Measurements from ENCODE around the gene RGPD5. TPM values are rescaled to one million over a fixed set of nuclear protein-coding genes. Genes with fewer than 3 reads are reported as not detected.
"Not testable (repeated sequence)": the region's sequence is repeated elsewhere in the genome, so short reads cannot be mapped to it uniquely, and the experiment has no call there.

The RGPD5 gene
- total and polyA plus RNA-seq, 2 of the 8 experiments (the other 6 are each of a cell fraction or from before 2014, with no cell fraction given): 2.9 to 26.1 TPM

DNA sequence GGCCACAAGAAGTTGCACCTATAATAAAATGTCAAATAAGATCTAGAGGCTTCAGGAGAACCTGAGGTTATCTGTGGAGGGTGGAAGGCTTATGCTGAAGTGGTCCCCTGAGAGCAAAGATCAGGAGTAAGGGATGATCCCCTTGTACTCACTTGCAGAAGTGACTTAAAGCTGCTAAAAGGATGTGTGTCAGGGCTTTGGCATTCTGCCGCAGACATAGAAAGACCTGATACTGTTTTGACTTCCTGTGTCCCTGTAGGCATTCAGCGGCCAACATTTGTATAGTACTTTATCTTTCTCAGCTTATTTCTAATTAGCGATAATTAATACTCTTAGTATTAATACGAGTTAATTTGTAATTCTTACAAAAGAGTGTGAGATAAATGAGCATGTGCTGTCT lies 94.3 kb downstream of the RGPD5 start:
- H2BK12ac ChIP-seq (ENCODE audit: low read depth, low read length); H3K4me2 ChIP-seq (ENCODE audit: insufficient read depth in 1 of 2, low read depth in 2 of 2, low read length in 2 of 2); POLR2A ChIA-PET (ENCODE audit: partially characterized antibody); H2AFZ ChIP-seq (ENCODE audit: low read length); H3K56ac ChIP-seq (replicated peaks; ENCODE audit: insufficient read length, low read depth, low read length); H4K91ac ChIP-seq (replicated peaks; ENCODE audit: insufficient read length, low read length); CTCF ChIA-PET (ENCODE audit: partially characterized antibody); H3K27ac ChIP-seq (ENCODE audit: low read depth, low read length); H4K5ac ChIP-seq (ENCODE audit: insufficient read length, low read depth, low read length); H2BK15ac ChIP-seq (ENCODE audit: low read length); H3K79me1 ChIP-seq (ENCODE audit: low read depth, low read length); FAIRE-seq; H3K23me2 ChIP-seq (ENCODE audit: low read depth, low read length); DNase-seq (ENCODE audit: low read depth in 1 of 2, low spot score in 2 of 2); H3K23ac ChIP-seq (ENCODE audit: insufficient read length); H2BK120ac ChIP-seq (replicated peaks; ENCODE audit: low read depth, low read length); H3K36me3 ChIP-seq (ENCODE audit: control insufficient read depth in 2 of 4, insufficient read depth in 4 of 4, low read length in 3 of 4); H3K9ac ChIP-seq (replicated peaks in 1 of 4; ENCODE audit: extremely low read depth in 1 of 4, low read depth in 3 of 4, low read length in 3 of 4); H3K14ac ChIP-seq (ENCODE audit: insufficient read length); H3K27me3 ChIP-seq (replicated peaks in 1 of 4; ENCODE audit: control insufficient read depth in 3 of 4, extremely low read depth in 1 of 4, insufficient read depth in 3 of 4, low read length in 3 of 4); H3K79me2 ChIP-seq (ENCODE audit: control insufficient read depth in 1 of 2, insufficient read depth in 2 of 2, low read length in 2 of 2); H2AK5ac ChIP-seq (ENCODE audit: low read depth, low read length); H2BK5ac ChIP-seq (ENCODE audit: low read depth, low read length); H4K8ac ChIP-seq (ENCODE audit: extremely low read depth, insufficient read depth, low read length); H4K20me1 ChIP-seq (replicated peaks in 1 of 2; ENCODE audit: control insufficient read depth in 1 of 2, insufficient read depth in 2 of 2, low read length in 2 of 2); H3K4me3 ChIP-seq (ENCODE audit: extremely low read depth in 1 of 4, insufficient read depth in 2 of 4, low read depth in 3 of 4, low read length in 4 of 4); H3K4ac ChIP-seq (replicated peaks; ENCODE audit: insufficient read length, low read depth, low read length); H3K9me3 ChIP-seq (ENCODE audit: insufficient read depth in 2 of 2, low read depth in 1 of 2, low read length in 1 of 2); H3K18ac ChIP-seq (ENCODE audit: extremely low read depth, low read length); H2BK20ac ChIP-seq (ENCODE audit: low read length); H3K4me1 ChIP-seq (replicated peaks in 1 of 4; ENCODE audit: control insufficient read depth in 3 of 4, insufficient read depth in 4 of 4, low read length in 3 of 4): not testable (repeated sequence)
- WGBS, 2 experiments (ENCODE audit: extremely low coverage in 1 of 2, insufficient coverage in 1 of 2, insufficient read length in 1 of 2, insufficient replicate concordance in 2 of 2, low coverage in 1 of 2, low lambda C conversion rate in 2 of 2, missing lambda C conversion rate in 1 of 2): no CpG with 5 or more reads among the region's 4 CpGs

DNA sequence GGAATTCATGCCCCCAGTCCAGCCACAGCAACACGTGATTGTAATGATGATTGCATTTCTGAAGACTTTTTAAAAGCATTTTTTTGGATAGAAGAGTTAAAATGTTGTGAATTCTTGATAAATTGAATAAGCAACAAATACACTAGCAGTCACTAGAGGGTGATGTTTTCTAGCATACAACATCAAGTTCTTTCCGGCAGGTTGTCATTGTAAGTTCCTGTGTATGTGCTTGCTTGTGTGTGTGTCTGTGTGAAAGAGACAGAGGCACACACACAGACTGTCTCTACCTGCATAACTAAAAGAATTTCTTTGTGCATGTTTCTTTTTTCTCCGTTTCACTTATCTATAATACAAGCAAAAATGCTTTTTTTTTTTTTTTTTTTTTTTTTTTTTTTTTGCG lies 95.8 kb downstream of the RGPD5 start:
- H3K4ac ChIP-seq (replicated peaks; ENCODE audit: insufficient read length, low read depth, low read length); H3K79me2 ChIP-seq (ENCODE audit: control insufficient read depth in 1 of 2, insufficient read depth in 2 of 2, low read length in 2 of 2); H3K27ac ChIP-seq (ENCODE audit: low read depth, low read length); DNase-seq (ENCODE audit: low read depth in 1 of 2, low spot score in 2 of 2); H4K5ac ChIP-seq (ENCODE audit: insufficient read length, low read depth, low read length); H3K79me1 ChIP-seq (ENCODE audit: low read depth, low read length); H2BK120ac ChIP-seq (replicated peaks; ENCODE audit: low read depth, low read length); POLR2A ChIA-PET (ENCODE audit: partially characterized antibody); H4K91ac ChIP-seq (replicated peaks; ENCODE audit: insufficient read length, low read length); H3K18ac ChIP-seq (ENCODE audit: extremely low read depth, low read length); H3K23me2 ChIP-seq (ENCODE audit: low read depth, low read length); H3K27me3 ChIP-seq (replicated peaks in 1 of 4; ENCODE audit: control insufficient read depth in 3 of 4, extremely low read depth in 1 of 4, insufficient read depth in 3 of 4, low read length in 3 of 4); H3K9me3 ChIP-seq (ENCODE audit: insufficient read depth in 2 of 2, low read depth in 1 of 2, low read length in 1 of 2); H4K20me1 ChIP-seq (replicated peaks in 1 of 2; ENCODE audit: control insufficient read depth in 1 of 2, insufficient read depth in 2 of 2, low read length in 2 of 2); H2BK15ac ChIP-seq (ENCODE audit: low read length); CTCF ChIA-PET (ENCODE audit: partially characterized antibody); H3K14ac ChIP-seq (ENCODE audit: insufficient read length); H3K36me3 ChIP-seq (ENCODE audit: control insufficient read depth in 2 of 4, insufficient read depth in 4 of 4, low read length in 3 of 4); H2BK12ac ChIP-seq (ENCODE audit: low read depth, low read length); FAIRE-seq; H2AK5ac ChIP-seq (ENCODE audit: low read depth, low read length); H3K4me3 ChIP-seq (ENCODE audit: extremely low read depth in 1 of 4, insufficient read depth in 2 of 4, low read depth in 3 of 4, low read length in 4 of 4); H2BK20ac ChIP-seq (ENCODE audit: low read length); H3K4me2 ChIP-seq (ENCODE audit: insufficient read depth in 1 of 2, low read depth in 2 of 2, low read length in 2 of 2); H3K23ac ChIP-seq (ENCODE audit: insufficient read length); H3K4me1 ChIP-seq (replicated peaks in 1 of 4; ENCODE audit: control insufficient read depth in 3 of 4, insufficient read depth in 4 of 4, low read length in 3 of 4); H2BK5ac ChIP-seq (ENCODE audit: low read depth, low read length); H2AFZ ChIP-seq (ENCODE audit: low read length); H3K9ac ChIP-seq (replicated peaks in 1 of 4; ENCODE audit: extremely low read depth in 1 of 4, low read depth in 3 of 4, low read length in 3 of 4); H4K8ac ChIP-seq (ENCODE audit: extremely low read depth, insufficient read depth, low read length); H3K56ac ChIP-seq (replicated peaks; ENCODE audit: insufficient read length, low read depth, low read length): not testable (repeated sequence)
- no CpG with 5 or more reads among the region's 4 CpGs for WGBS, 2 experiments (ENCODE audit: extremely low coverage in 1 of 2, insufficient coverage in 1 of 2, insufficient read length in 1 of 2, insufficient replicate concordance in 2 of 2, low coverage in 1 of 2, low lambda C conversion rate in 2 of 2, missing lambda C conversion rate in 1 of 2)

Measured in H1 (cell line).